Mucosa of descending colon (tissue), 3 donors: Measurements from ENCODE around the gene LGALS9B. TPM values are rescaled to one million over a fixed set of nuclear protein-coding genes. Genes with fewer than 3 reads are reported as not detected.
"Not testable (repeated sequence)": the region's sequence is repeated elsewhere in the genome, so short reads cannot be mapped to it uniquely, and the experiment has no call there.

Experiments used
- ATAC-seq: fragments of 200-7000 bp; cut with Tn5 transposase; one replicate; pipeline ENCODE4 v1.9.1; 2020; ENCODE audit warnings: mild to moderate bottlenecking, moderate library complexity
- DNase-seq, 3 donors: peaks; one replicate each; pipeline ENCODE4 v3.0.0-alpha.2; 2020
- H3K36me3 ChIP-seq: fragments of 200-600 bp; one replicate; pipeline ENCODE4 v1.8.0; 2021; ENCODE audit warnings: low read depth, mild to moderate bottlenecking
- H3K4me1 ChIP-seq: fragments of 200-600 bp; one replicate; pipeline ENCODE4 v1.8.0; 2021; ENCODE audit warnings: low read depth, mild to moderate bottlenecking
- H3K4me3 ChIP-seq: fragments of 200-600 bp; one replicate; pipeline ENCODE4 v1.8.0; 2021; ENCODE audit warnings: mild to moderate bottlenecking
- H3K9me3 ChIP-seq: fragments of 200-600 bp; one replicate; pipeline ENCODE4 v1.8.0; 2021; ENCODE audit warnings: mild to moderate bottlenecking
- intact Hi-C, 2 donors: fragments of 100-400 bp; cut with DNase I in 1 of 2; cut with micrococcal nuclease in 1 of 2; formaldehyde crosslinking; loops; one replicate each; pipeline versions ENCODE4 v1.11.0 to v1.11.1; 2022; cut with DNase I, micrococcal nuclease
- total RNA-seq, 3 donors: library from RNA; stranded (reverse); fragmentation: NEBNext Ultra II Directional in 2 of 3; extraction: Animal tissue kit (Norgen Biotek cat#: 25700) in 2 of 3; gene quantifications; one replicate each; pipeline versions ENCODE4 v1.2.1 to v1.2.4, GENCODE V29; 2021 to 2023
- donor health status: DM: no; HTN: no; CAD: no; lungs with moderate emphysema.
- donor health status: DM: no; HTN: no; CAD: no.
- donor health status: DM: no; HTN: yes; CAD: no.

The LGALS9B gene
- total RNA-seq, 3 donors from 2014 or later, result 14.3 to 55.3 (median 26.6) TPM

DNA sequence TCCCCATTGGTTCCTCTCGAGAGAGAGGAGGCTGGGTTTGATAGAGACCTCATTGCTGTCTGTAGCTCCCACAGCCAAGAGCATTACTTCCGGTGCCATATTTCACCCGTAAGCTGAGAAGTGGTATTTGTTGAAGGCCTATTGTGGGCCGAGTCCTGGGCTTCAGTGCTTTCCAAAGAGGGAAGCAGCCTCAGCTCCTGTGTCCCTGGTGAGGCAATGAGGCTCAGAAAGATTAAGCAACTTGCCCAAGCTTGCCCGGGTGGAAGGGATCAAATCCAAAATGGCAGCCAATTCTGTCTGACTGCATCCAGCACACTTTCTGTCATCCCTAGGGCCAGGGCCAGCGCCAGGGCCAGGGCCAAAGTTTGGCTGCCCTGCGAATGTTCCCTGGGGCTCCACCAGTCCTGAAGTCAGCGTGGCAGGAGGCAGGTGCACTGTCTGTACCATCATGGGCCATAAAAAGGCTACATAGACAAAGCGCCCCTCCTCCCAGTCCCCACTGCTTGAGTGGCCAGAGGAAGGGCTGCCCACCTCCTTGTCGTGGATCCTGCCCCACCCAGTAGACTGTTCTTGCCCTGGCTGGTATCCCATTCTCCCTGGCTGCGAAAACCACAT lies 13.4 kb downstream of the LGALS9B start:
- H3K4me1 ChIP-seq, H3K4me3 ChIP-seq, H3K9me3 ChIP-seq, ATAC-seq, H3K36me3 ChIP-seq, DNase-seq, intact Hi-C loops: not testable (repeated sequence)

DNA sequence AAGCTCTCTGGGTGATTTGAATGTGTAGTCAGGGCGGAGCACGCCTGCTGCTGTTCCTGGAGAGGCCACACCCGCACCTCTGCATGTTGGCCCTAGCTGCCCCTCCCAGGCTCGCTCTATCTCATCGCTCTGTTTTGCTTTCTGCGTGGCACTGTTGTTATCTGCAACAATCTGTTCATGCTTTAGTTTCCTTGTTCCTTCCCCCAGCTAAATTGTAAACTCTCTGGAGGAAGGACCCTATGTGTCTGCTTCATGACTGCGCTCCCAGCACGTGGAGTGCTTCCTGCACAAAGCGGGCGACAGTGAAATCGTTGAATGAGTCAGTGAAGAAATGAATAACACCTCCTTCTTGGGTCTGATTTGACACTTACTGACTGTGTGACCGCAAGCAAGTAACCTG lies 16.5 kb downstream of the LGALS9B start:
- intact Hi-C loops, H3K9me3 ChIP-seq, H3K36me3 ChIP-seq, H3K4me1 ChIP-seq, H3K4me3 ChIP-seq: not testable (repeated sequence)
- DNase-seq, result peak; percentile 69 to 80 (median 72)
- peak; percentile 94 for ATAC-seq

DNA sequence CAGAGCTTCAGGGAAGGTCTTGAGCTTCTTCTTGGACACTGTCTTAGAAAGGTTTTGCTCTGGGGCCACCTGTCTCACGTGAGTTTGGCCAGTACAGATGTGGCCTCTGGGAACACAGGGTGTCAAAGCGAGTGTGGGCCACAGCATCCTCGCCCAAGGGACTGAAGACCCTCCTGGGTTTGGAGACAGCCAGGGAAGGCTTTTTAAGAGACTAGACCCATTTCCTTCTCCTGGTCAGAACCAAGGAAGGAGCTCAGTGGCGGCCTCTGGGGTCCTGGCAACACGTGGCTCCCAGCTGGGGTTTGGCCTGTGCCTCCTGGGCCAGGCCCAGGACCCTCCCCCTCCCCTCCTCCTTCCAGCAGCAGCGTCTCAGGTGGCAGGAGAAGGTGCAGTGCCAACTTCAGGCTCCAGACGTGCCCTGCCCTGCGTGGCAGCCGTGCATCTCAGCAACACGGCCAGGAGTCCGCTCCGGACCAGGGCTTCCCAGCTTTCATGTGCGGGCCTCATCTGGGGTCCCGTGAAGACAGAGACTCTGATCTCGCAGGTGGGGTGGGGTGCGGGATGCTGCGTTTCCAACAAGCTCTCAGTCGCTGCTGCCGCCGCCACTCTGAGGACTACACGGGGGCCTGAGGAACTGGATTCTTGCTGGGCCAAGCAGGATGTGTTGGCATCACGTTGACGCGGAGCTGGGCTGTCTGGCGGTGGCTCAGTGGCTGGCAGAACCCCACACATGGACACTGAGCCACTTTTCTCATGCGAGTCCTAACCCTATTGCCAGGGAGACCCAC lies 19.6 kb downstream of the LGALS9B start:
- H3K36me3 ChIP-seq, H3K9me3 ChIP-seq, H3K4me1 ChIP-seq, H3K4me3 ChIP-seq, ATAC-seq, DNase-seq, intact Hi-C loops: not testable (repeated sequence)

DNA sequence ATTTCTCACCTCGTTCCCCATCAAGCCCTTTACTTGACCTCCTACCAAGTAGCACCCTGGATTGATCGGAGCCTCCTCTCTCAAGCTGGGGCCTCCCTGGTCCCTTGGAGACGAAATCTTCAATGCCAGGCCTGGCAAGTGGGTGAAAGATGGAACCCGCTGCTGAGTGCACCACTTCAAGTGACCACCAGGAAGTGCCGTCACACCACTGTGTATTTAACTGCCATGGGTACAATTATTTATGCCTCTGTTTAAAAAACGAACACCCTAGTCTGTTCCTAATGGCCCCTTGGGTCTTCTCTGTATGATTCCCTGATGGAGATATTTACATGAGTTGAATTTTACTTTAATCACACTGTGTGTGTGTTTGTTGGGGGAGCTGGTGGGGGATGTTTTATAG lies 20.4 kb downstream of the LGALS9B start:
- H3K4me3 ChIP-seq, intact Hi-C loops, ATAC-seq, H3K9me3 ChIP-seq, DNase-seq, H3K36me3 ChIP-seq, H3K4me1 ChIP-seq: not testable (repeated sequence)

DNA sequence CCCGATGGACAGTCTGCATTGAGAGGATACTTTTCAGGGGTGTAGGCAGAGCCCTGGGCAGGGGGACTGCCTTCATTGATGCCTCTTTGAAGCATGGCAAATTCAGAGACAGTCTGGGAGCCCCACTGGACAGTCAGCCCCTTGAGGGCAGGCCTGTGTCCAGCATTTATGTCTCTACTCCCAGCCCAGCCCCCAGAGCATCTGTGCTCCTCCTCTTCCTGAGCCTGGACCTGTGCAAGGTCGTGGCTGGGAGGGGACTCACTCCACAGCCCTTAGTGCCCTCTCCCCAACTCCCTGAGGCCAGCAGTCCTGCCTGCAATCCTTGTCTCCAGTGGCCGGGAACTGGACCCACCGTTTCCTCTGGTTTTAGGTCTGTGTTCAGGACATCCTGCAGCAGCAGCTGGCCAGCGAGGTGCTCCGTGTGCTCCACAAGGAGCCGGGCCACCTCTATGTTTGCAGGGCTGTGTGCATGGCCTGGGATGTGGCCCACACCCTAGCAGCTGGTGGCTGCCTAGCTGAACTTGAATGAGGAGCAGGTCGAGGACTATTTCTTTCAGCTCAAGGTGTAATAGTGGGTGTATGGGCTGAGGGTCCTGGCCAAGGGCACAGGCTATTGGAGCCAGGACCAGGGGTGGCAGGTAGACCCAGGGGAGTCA lies 22.6 kb downstream of the LGALS9B start:
- DNase-seq, H3K4me3 ChIP-seq, intact Hi-C loops, H3K4me1 ChIP-seq, H3K36me3 ChIP-seq, H3K9me3 ChIP-seq: not testable (repeated sequence)
- peak; percentile 56 for ATAC-seq

DNA sequence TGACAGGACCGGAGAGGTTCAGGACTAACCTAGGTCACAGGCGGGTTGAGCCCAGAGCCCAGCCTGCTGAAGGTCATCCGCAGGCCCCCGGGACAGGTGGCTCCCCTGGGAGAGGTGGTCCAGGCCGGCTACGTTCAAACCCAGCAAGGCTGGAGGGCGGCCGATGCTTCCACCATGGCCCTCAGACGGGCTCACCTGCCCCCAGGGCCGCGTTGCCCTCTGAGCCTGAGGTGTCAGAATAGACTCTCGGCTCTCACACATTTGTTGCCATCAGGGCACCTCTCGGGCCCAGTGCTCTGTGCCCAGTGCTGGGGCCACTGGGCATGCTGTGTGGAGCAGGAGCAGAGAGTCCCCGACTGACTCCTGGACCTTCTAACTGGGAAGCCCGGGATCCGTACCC lies 23.2 kb downstream of the LGALS9B start:
- ATAC-seq, H3K36me3 ChIP-seq, H3K4me1 ChIP-seq, DNase-seq, H3K4me3 ChIP-seq, H3K9me3 ChIP-seq, intact Hi-C loops: not testable (repeated sequence)

DNA sequence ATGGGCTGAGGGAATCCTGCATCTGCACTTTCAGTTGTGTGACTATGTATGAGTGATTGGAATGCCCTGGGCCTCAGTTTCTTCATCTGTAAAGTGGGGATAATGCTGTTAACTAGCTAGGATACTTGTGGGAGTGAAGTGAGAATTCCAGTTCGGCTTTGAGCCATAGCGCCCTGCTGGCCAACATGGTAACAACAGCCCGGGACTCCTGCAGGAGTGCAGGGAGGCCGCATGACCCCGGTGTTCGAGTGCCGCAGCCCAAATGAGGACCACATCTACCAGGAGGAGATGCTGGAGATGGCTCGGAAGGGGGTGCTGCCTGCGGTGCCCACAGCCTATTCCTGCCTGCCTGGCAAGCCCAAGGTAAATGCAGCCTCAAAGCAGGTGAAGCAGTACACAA lies 23.7 kb downstream of the LGALS9B start:
- DNase-seq, H3K4me3 ChIP-seq, H3K4me1 ChIP-seq, intact Hi-C loops, H3K36me3 ChIP-seq, H3K9me3 ChIP-seq: not testable (repeated sequence)
- peak; percentile 7 for ATAC-seq

DNA sequence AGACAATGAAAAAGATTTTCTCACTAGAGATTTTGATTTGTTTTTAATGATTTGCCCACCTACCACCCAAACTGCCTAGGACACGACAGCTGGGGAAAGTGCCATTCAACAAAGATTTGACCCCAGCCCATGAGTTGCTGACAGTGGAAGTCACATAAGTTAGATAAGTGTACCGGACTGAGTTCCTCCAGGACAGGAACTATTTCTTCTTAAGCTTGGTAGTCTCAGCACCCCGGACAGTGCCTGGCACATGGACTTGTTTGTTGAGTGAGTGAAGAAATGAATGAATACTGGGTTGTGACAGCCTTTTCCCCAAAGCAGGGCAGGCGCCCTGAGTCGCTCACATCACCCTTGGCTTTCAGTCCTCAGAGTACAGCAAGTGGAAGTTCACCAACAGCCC lies 26.7 kb downstream of the LGALS9B start:
- H3K4me1 ChIP-seq, H3K9me3 ChIP-seq, ATAC-seq, intact Hi-C loops, DNase-seq, H3K4me3 ChIP-seq, H3K36me3 ChIP-seq: not testable (repeated sequence)

DNA sequence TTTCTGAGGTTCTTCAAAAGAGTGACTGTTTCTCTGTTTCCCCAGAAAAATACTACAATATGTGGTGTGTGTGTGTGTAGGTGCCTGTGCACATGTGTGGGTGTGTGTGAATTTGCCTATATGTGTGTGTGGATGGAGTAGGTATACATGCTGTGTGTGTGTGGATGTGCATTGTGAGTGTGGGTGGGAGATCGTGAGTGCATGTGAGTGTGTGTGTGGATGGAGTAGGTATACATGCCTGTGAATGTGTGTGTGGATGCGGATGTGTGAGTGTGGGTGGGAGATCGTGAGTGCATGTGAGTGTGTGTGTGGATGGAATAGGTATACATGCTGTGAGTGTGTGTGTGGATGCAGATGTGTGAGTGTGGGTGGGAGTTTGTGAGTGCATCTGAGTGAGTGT lies 32.2 kb downstream of the LGALS9B start:
- H3K4me3 ChIP-seq, H3K9me3 ChIP-seq, H3K4me1 ChIP-seq, intact Hi-C loops, ATAC-seq, H3K36me3 ChIP-seq, DNase-seq: not testable (repeated sequence)

DNA sequence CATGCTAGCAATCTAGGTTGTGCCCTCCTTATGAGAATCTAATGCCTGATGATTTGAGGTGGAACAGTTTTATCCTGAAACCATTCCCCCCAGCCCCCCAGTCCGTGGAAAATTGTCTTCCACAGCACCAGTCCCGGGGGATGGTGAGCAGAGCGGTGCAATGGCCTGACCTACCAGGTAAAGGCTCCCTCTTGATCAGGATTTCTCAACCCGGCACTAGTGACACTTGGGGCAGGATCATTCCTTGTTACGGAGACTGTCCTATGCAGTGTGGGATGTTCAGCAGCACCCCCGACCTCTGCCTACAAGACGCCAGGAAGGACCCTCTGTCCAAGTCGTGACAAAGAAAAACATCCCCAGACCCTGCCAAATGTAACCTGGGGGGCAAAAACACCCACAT lies 34.0 kb downstream of the LGALS9B start:
- H3K36me3 ChIP-seq, H3K4me1 ChIP-seq, H3K9me3 ChIP-seq, ATAC-seq, intact Hi-C loops, H3K4me3 ChIP-seq, DNase-seq: not testable (repeated sequence)

DNA sequence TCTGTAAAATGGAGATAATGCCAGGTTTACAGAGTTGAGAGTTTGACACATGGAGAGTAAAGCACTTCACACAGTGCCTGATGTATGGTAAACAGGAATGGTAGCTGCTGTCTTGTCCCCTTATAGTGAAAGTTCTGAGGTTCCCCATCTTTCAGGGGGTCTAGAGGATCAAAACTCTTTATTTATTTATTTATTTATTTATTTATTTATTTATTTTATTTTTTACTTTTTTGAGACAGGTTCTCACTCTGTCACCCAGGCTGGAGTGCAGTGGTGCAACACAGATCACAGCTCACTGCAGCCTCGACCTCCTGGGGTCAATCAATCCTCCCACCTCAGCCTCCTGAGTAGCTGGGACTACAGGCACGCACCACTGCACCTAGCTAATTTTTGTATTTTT lies 40.1 kb downstream of the LGALS9B start:
- H3K4me3 ChIP-seq, DNase-seq, ATAC-seq, H3K36me3 ChIP-seq, intact Hi-C loops, H3K9me3 ChIP-seq, H3K4me1 ChIP-seq: not testable (repeated sequence)

DNA sequence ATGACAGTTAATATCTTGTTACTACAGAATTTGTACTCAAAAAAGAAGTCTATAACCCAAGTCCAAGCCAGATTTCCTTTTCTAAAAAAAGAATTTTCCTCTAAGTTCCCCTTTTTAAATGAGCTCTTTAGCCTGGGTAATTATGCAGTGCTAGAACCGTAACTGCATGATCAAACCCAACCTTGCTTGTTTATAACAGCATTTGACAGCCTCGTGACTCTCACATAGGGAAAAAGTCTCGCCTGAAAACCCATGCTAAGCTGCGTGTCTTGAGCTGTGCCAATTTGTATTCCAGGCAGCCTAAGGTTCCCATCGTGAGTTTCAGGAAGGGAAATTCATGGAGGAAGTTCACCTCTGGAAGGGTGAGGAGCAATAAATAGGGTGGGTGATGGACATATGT lies 44.5 kb downstream of the LGALS9B start:
- H3K4me3 ChIP-seq, intact Hi-C loops, DNase-seq, H3K36me3 ChIP-seq, H3K4me1 ChIP-seq, H3K9me3 ChIP-seq: not testable (repeated sequence)
- ATAC-seq, result peak; percentile 59

DNA sequence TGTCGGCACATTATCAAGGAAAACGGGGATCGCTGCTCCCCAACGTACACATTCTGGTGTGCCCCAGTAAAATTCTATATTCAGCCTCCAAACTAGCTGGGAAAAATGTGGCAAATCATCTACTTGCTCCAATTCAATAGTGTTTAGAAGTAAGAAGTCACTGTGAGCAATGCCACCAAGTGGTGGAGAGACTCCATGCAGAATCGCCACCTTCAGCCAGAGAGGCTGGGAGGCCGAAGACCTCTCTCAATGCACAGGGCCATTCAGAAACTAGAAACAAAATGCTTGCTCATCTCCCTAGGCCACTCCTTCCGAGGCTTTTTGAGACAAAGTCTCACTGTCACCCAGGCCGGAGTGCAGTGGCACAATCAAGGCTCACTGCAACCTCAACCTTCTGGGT lies 48.5 kb downstream of the LGALS9B start:
- intact Hi-C loops, result not testable (repeated sequence)
- peak; percentile 52 for ATAC-seq

DNA sequence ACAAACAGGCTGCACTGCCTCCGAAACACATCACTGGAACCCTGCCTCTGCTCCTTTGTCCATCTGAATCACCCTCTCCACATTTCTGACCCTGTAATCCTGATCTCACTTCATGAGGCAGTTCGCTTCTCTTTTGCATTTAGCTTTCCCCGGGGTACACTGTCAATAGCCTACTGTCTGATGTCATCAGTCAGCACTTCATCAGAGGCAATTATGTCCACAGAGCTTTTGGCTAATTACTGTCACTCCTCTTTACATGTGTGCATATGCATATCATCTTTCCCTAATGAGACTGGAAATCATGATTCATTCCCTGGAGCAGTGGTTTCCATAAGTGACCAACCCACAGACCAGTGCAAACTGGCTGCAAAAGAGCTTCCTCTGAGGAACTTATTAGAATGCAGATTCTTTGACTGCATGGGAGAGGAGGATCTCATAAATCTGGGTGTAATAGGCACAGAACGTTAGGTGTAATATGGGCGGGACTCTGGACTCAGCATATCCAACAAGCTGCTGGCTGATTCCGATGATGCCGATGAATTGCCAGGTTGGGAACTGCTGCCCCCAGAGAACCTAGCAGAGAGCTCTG lies 49.8 kb downstream of the LGALS9B start:
- H3K36me3 ChIP-seq, H3K9me3 ChIP-seq, H3K4me3 ChIP-seq, DNase-seq, H3K4me1 ChIP-seq, intact Hi-C loops: not testable (repeated sequence)
- ATAC-seq, result peak; percentile 32

More for the DNA sequence above, 48.5 kb downstream of the LGALS9B start:
- H3K4me1 ChIP-seq, H3K4me3 ChIP-seq, DNase-seq, H3K36me3 ChIP-seq, H3K9me3 ChIP-seq: not testable (repeated sequence)
